T follicular helper cell (primary cell): ENCODE measurements around the gene ZNF256.
A peak's percentile ranks its signal among the peaks of the same experiment; 100 is the strongest.

Experiments used
- DNase-seq: peaks from one replicate; pipeline ENCODE4 v3.0.0-alpha.2; 2020; ENCODE audit warnings: low read depth
- total RNA-seq, 2 experiments: gene quantifications; one replicate each; lab custom pipeline; 2026; lab: John Stamatoyannopoulos, UW

Gene ZNF256
- total RNA-seq: 13.9 to 16.7 reads per million in 2 experiments

DNA sequence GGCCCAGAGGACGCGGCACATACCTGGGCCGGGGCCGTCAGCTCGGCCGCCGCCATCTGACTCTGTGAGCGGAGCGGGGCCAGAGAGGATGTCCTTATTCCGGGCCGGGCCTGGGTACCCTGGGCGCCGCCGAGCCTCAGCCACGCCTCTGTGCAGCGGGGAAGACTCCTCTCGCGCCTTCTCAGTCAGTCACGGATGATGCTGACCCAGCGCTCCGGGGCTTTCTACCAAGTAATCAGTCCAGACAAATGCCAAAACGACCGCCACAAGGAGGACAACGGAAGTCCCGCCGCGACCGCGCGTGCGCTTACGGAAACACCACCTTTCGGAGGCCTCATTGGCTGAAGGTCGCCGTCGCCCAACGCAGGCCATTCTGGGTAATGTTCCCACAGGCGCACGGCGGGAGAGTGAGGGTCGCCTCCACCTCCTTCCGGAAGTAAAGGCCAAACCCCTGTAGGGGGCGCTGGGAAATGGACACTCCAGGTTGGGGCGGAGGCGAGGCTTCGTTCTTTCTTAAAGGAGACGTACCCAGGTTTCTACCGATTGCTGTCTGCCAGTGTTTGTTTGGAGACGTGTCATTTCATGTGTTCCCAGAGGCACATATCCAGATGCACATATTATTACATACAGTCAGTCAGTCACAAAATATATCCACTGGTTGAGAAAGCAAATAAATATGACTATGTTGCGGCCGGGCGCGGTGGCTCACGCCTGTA is at the start of gene ZNF256:
ZNF256 (minus strand) TSS at position 288 of the 716 bp plus-strand sequence; CDS start at position 56, 232 bp downstream.
- peak; percentile 67 for DNase-seq

DNA sequence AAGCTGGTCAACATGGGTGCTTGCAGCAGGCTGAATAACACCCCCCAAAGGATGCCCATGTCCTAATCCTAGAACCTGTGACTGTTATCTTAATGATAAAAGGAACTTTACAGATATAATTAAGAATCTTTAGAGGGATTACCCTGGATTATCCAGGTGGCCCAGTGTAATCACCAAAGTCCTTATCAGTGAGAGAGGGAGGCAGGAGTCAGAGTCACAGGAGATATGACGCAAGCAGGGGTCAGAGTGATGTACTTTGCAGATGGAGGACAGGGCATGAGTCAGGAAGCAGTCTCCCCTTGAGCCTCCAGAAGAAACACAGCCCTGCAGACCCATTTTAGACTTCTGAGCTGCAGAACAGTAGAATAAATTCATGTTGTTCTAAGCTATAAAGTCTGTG is 45.3 kb upstream of the ZNF256 start:
- no peak for DNase-seq

DNA sequence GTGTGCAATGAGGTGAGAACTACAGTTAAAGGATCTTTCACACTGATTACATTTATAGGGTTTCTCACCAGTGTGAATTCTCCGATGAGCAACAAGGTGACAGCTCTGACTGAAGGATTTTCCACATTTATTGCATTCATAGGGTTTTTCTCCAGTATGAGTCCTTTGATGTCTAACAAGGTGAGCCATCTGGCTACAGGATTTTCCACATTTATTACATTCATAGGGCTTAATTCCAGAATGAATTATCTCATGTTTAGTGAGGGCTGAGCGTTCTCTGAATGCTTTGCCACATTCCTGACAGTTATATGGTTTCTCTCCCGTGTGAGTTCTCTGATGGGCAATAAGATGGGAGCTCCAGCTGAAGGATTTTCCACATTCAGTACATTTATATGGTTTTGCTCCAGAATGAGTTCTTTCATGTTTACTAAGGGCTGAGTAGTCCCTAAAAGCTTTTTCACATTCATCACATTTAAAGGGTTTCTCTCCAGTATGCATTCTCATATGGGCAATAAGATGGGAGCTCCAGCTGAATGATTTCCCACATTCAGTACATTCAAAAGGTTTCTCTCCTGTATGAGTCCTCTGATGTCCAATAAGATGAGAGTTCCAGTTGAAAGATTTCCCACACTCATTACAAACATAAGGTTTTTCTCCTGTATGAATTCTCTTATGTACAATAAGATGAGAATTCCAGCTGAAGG is 31.2 kb upstream of the ZNF256 start:
- no peak for DNase-seq

DNA sequence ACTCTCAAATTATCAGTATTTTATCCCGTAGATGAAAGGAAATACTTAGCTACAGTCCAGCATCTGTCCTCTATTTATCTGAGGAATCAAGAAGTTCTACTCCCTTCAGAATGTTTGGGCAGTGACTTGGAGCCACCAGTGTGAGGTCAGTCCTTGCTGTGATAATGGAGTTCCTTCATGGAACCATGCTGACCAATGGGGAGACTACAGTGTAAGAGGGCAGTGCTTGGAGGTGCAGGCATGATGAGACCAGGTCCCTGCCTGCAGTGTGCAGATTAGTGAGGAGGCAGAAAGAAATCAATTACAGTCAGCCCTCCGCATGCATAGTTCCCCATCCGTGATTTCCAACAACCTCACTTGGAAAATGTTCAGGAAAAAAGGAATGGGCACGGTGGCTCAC is 26.9 kb upstream of the ZNF256 start, which contains the start of gene C19orf18:
C19orf18 (minus strand) TSS at position 101 of the 400 bp plus-strand sequence. CDS start 102 bp downstream, outside the sequence.
- no peak for DNase-seq

DNA sequence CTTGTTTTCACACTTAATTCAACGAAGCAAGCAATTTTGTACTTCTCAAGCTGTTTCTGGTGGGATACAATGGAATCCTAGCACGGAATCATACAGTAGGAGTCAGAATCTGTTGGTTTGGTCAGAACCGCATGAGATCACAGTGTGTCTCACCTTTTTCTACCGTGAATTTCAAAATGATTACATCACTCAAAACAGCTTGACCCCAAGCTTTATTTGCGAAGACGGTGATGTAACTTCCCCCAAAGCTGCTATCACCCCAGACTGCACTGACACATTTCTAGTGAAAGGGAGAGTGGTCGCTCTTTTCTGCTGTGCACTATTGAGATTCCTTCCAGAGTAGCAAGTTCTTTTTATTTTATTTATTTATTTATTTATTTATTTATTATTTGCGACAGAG is 17.3 kb upstream of the ZNF256 start:
- DNase-seq: no peak

GRCh38 chr19:57961785-57962184 is 14.3 kb upstream of the ZNF256 start:
- DNase-seq: no peak

- no peak for DNase-seq
Measured at GRCh38 chr19:57954996-57955395, 7.5 kb upstream of the ZNF256 start.

GRCh38 chr19:57949702-57950101 is 2.2 kb upstream of the ZNF256 start:
- DNase-seq: no peak

DNA sequence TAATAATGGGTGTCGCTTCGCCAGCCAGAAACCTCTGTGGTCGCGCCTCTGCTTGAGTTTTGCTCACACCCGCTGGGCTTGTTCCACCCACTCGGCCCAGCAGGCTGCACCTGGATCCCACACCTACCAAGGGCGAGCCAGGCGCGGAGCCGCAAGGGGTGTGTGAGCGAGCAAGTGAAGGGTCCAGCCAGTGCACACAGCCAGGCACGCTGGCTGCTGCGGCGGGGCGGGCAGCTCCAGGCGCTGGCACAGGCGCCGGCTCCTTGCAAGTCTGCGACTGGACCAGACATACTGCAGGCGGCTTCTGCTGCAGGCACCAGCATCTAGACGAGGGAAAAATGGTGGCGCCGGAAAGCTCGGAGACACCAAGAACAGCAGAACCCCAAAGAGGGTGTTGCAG is 1.8 kb upstream of the ZNF256 start:
- DNase-seq: no peak

DNA sequence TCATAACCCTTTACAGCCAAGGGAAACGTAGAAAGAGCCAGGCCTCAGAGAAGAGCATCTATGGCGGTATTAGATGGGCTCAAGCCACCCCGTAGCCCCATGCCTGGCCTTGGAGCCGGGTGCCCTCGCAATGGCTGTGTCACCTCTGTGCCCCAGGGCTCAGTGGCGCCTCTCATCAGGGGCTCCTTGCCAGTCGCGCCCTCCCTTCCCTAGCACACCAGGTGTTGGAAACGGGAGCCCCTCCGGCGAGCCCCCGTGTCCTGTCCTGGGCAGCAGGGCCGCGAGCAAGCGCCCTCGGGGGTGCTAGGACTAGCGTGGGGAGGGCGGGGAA is 453 bp downstream of the ZNF256 start:
- DNase-seq: no peak

- DNase-seq: no peak
Measured at GRCh38 chr19:57946316-57946715, 1.2 kb downstream of the ZNF256 start.

- DNase-seq: no peak
Measured at GRCh38 chr19:57941593-57941992, 5.9 kb downstream of the ZNF256 start.

DNA sequence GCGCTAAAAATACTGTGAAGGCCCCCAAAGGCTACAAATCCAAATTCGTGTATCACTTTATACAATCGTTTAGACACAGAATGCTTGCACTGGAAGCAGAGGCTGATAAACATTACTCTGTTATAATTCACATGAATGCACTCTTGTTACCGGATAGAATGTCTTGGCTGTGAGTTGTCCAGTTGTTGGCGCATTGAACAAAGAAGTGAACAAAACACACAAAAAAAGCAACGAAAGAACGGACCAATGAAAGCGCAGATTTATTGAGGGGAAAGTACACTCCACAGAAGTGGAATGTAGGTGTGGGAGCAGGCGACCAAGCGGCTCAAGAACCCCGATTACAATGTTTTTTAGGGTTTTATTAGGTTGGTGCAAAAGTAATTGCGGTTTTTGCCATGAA is 11.8 kb downstream of the ZNF256 start:
- no peak for DNase-seq

DNA sequence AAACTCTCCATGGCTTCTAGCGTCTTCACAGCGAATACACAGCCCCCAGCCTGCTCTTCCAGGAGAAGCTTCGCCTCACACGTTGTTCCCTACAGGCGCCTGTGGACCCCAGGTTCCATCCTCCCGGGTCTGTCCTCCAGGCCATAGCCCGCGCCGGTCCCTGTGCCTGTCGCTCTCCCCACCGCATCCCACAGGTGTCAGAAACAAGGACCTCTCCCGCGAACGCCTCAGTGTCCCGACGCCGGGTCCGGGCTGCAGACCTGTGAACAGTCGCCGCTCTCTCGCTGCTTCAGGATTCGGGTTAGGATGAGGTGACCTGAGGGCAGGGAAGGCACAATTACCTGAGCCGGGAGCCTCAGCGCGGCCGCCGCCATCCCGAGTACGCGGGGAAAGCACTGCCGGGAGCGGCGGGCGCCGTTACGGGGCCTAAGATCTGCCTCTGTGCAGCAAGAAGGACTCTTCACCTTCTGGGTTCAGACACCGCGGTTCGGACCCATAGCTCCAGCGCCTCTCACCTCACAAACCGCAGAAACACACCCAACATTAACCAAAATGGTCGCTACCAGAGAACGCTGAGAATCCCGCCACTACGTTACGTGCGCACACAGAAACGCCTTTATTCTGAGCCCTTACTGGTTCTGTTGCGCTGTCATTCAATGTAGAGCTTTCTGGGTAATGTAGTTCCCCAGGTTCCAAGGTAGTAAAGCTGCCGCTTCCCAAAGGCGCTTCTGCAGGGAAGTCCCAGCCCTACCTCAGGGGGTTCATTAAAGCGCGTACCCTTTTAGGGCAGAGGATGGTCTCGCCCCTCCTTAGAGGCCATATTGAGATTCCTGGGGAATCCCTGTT is 12.5 kb downstream of the ZNF256 start, which contains the start of gene ZNF418:
ZNF418 (minus strand) TSS at position 583 of the 846 bp plus-strand sequence. CDS start 1,580 bp downstream, outside the sequence.
- peak; percentile 39 for DNase-seq

- no peak for DNase-seq
Measured at GRCh38 chr19:57927587-57927986, 19.9 kb downstream of the ZNF256 start.

- DNase-seq: peak; percentile 87
Measured at GRCh38 chr19:57916168-57916995, 31.1 kb downstream of the ZNF256 start, which contains the start of gene ZNF417. ZNF417 (minus strand) TSS chr19:57916592; CDS start chr19:57916411, 181 bp downstream.

DNA sequence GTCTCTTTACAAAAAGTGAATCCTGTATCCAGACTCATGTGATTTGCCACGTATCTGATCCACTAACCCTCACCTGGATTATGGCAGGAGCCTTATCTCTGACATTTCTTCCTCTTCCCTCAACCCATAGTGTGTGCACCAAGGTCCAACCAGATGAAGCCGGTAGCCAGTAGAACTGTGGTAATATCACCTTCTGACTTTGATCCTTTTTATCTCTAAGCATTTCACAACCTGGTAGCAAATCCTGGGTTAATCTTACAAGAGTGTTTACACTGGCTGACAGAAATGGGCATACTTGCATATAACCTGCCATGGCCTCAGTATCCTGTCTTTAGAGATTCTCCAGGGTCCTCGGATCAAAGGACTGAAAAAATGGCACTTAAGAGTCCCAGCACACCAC is 33.0 kb downstream of the ZNF256 start:
- no peak for DNase-seq

GRCh38 chr19:57907394-57907793 is 40.1 kb downstream of the ZNF256 start:
- no peak for DNase-seq

GRCh38 chr19:57905258-57905657 is 42.2 kb downstream of the ZNF256 start:
- DNase-seq: no peak

- no peak for DNase-seq
Measured at GRCh38 chr19:57903618-57904184, 43.8 kb downstream of the ZNF256 start.

DNA sequence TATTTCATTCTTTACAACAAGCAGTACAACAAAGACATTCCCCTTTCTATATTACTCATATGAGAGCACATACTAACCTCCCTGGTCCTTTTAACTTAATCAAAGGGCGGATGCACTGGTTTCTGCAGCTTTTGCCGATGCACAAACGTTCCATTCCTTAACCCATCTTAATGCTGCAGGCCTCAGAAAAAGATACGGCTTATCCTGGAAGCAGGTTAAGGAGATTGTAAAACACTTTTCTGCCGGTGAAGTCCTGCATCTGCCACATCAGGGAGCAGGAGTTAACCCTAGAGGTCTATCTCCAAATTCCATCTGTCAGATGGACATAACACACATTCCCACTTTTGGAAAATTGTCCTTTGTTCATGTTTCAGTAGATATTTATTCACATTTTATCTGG is 47.2 kb downstream of the ZNF256 start:
- no peak for DNase-seq
